ENCODE measurements around the gene SAP30L. TPM values are rescaled to one million over a fixed set of nuclear protein-coding genes. Genes with fewer than 3 reads are reported as not detected.

SAP30L gene
- total RNA-seq, 1 experiment from 2014 or later = 59.2 TPM

- DNase-seq (ENCODE audit: low read depth) = no peak
Measured at GRCh38 chr5:154479944-154480750, 34.4 kb downstream of the SAP30L start.

- DNase-seq (ENCODE audit: low read depth) = no peak
Measured at GRCh38 chr5:154480847-154481246, 35.0 kb downstream of the SAP30L start.

- DNase-seq (ENCODE audit: low read depth) = no peak
Measured at GRCh38 chr5:154481584-154482381, 36.0 kb downstream of the SAP30L start.

GRCh38 chr5:154482528-154483449, 37.0 kb downstream of the SAP30L start:
- DNase-seq (ENCODE audit: low read depth) = no peak

GRCh38 chr5:154483654-154484392, 38.0 kb downstream of the SAP30L start:
- no peak for DNase-seq (ENCODE audit: low read depth)

GRCh38 chr5:154484393-154485095, 38.7 kb downstream of the SAP30L start:
- DNase-seq (ENCODE audit: low read depth) = no peak

GRCh38 chr5:154485096-154485491, 39.3 kb downstream of the SAP30L start:
- no peak for DNase-seq (ENCODE audit: low read depth)

GRCh38 chr5:154485850-154486426, 40.1 kb downstream of the SAP30L start:
- DNase-seq (ENCODE audit: low read depth) = no peak

- DNase-seq (ENCODE audit: low read depth) = no peak
Measured at GRCh38 chr5:154486427-154486866, 40.6 kb downstream of the SAP30L start.

GRCh38 chr5:154487541-154487940, 41.7 kb downstream of the SAP30L start:
- no peak for DNase-seq (ENCODE audit: low read depth)

- no peak for DNase-seq (ENCODE audit: low read depth)
Measured at GRCh38 chr5:154491941-154492340, 46.1 kb downstream of the SAP30L start.

GRCh38 chr5:154493274-154493673, 47.5 kb downstream of the SAP30L start:
- no peak for DNase-seq (ENCODE audit: low read depth)

GRCh38 chr5:154494036-154494435, 48.2 kb downstream of the SAP30L start:
- DNase-seq (ENCODE audit: low read depth) = no peak

- no peak for DNase-seq (ENCODE audit: low read depth)
Measured at GRCh38 chr5:154498591-154498990, 52.8 kb downstream of the SAP30L start.

- DNase-seq (ENCODE audit: low read depth) = no peak
Measured at GRCh38 chr5:154498994-154499393, 53.2 kb downstream of the SAP30L start.

GRCh38 chr5:154501566-154501965, 55.8 kb downstream of the SAP30L start:
- no peak for DNase-seq (ENCODE audit: low read depth)

- DNase-seq (ENCODE audit: low read depth) = no peak
Measured at GRCh38 chr5:154502180-154502579, 56.4 kb downstream of the SAP30L start.

- no peak for DNase-seq (ENCODE audit: low read depth)
Measured at GRCh38 chr5:154503698-154504039, 57.9 kb downstream of the SAP30L start.

GRCh38 chr5:154505567-154505966, 59.8 kb downstream of the SAP30L start:
- no peak for DNase-seq (ENCODE audit: low read depth)

GRCh38 chr5:154506049-154506715, 60.4 kb downstream of the SAP30L start:
- no peak for DNase-seq (ENCODE audit: low read depth)

All from M059J (cell line).